GDM1 (cell line): Measurements from ENCODE around the gene KLRC1.
A peak's percentile ranks its signal among the peaks of the same experiment; 100 is the strongest.
"Not testable (repeated sequence)": the region's sequence is repeated elsewhere in the genome, so short reads cannot be mapped to it uniquely, and the experiment has no call there.

ENCODE experiments used
- DNase-seq: peaks from one replicate; lab custom pipeline; 2025; lab: John Stamatoyannopoulos, UW

KLRC1 gene

GRCh38 chr12:10453156-10453555 is at the start of gene KLRC1:
Gene KLRC1, minus strand, starts transcription at chr12:10453377. Its CDS starts 2,221 bp downstream, at chr12:10451156.
- DNase-seq: no peak

- no peak for DNase-seq
These were observed 47.9 kb upstream of the KLRC1 start for GRCh38 chr12:10501030-10501429.

DNA sequence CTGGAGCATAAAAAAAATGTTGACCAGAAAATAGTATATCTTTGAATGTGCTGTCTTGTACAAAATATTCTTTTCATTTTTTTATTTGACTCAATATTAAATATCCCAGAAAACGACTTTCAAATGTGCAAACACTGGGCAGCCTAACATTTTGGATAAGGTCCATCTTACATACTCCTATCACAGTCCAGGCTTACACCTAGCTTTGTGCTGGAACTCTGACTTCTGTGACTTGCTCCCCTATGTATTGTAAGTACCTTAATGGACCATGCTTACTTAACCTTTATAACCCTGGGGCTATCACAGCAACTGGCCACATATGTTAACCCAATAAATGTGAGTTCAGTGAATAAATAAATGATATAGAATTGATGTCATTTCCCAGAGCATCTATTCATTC is 44.9 kb upstream of the KLRC1 start:
- no peak for DNase-seq

GRCh38 chr12:10497602-10498001 is 44.4 kb upstream of the KLRC1 start:
- DNase-seq: no peak

DNA sequence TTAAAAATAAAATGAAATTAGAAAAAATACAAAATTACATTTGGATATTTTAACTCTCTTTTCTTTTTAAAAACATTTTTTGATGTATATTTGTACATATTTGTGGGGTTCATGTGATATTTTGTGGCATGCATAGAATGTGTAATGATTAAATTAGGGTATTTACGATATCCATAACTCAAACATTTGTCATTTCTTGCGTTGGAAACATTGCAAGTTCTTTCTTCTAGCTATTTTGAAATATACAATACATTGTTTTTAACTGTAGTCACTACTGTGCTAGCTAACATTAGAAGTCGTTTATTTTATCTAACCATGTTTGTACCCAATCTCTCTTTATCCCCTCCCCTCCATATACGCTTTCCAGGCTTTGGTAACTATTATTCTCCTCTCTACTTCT is 38.6 kb upstream of the KLRC1 start:
- DNase-seq: no peak

DNA sequence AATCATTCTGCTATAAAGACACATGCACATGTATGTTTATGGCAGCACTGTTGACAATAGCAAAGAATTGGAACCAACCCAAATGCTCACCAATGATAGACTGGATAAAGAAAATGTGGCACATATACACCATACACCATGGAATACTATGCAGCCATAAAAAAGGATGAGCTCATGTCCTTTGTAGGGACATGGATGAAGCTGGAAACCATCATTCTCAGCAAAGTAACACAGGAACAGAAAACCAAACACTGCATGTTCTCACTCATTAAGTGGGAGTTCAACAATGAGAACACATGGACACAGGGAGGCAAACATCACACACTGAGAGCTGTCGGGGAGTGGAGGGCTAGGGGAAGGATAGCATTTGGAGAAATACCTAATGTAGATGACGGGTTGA is 34.2 kb upstream of the KLRC1 start:
- DNase-seq: not testable (repeated sequence)

GRCh38 chr12:10481901-10482300 is 28.7 kb upstream of the KLRC1 start:
- not testable (repeated sequence) for DNase-seq

DNA sequence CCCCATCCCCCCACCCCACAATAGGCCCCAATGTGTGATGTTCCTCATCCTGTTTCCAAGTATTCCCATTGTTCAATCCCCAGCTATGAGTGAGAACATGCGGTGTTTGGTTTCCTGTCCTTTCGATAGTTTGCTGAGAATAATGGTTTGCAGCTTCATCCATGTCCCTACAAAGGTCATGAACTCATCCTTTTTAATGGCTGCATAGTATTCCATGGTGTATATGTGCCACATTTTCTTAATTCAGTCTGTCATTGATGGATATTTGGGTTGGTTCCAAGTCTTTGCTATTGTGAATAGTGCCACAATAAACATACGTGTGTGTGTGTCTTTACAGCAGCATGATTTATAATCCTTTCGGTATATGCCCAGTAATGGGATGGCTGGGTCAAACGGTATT is 19.6 kb upstream of the KLRC1 start:
- DNase-seq: not testable (repeated sequence)

- no peak for DNase-seq
These were observed 16.5 kb upstream of the KLRC1 start for GRCh38 chr12:10469701-10470100.

DNA sequence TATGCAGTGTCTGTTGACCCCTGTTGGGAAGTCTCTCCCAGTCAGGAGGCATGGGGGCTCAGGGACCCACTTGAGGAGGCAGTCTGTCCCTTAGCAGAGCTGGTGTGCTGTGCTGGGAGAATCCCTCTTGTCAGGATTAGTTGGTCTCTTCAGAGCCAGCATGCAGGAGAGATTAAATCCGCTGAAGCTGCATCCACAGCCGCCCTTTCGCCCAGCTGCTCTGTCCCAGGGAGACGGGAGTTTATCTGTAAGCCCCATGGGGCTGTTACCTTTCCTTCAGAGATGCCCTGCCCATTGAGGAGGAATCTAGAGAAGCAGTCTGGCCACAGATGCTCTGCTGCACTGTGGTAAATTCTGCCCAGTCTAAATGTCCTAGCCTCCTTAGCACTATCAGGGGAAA is 13.1 kb upstream of the KLRC1 start:
- no peak for DNase-seq

DNA sequence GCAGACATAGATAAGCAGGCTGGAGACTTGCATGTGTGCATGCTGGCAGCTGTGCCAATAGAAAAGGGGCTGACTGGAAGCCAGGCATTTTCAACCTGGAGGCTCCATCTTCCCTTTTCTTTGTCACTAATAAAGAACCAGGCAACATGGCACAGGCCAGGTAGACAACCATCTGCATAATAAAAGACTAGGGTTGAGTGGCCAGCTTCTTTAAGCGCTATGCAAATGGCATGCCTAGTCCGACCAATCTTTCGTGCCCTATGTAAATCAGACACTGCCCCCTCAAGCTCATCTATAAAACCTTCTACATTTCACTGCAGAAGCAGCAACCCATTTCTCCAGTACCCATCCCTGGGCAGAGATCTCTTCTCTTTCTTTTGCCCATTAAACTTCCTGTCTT is 4.6 kb upstream of the KLRC1 start:
- DNase-seq: no peak

DNA sequence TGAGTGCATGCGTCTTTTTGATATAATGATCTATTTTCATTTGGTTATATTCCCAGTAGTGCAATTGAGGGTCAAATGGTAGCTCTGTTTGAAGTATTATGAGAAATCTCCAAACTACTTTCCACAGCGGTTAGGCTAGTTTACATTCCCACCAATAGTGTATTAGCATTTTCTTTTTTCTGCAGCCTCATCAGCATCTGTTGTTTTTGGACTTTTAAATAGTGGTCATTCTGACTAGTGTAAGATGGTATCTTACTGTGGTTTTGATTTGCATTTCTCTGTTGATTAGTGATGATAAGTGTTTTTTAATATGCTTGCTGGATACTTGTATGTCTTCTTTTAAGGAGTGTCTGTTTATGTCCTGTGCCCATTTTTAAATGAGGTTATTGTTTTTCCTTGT is 3.7 kb upstream of the KLRC1 start:
- no peak for DNase-seq

GRCh38 chr12:10455766-10456165 is 2.6 kb upstream of the KLRC1 start:
- no peak for DNase-seq

- DNase-seq: no peak
These were observed 1.4 kb upstream of the KLRC1 start for GRCh38 chr12:10454531-10454930.

DNA sequence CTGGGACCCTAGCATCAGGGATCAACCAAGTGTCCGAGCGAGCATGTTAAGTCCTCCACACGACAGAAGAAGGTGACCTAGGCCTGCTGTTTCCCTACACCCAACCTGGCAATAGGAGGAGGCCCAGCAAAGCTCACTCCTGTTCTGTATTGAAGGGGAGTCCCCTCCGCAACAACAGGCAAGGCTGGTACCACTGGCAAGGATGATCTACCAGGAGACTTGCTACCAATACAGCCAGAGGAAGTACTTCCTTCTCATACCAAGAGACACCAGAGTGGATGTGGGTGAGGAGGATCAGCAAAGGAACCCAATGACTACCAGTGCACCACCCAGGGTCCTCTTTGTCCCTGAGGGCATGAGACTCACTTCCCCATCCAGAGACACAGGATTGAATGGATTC is 4.9 kb downstream of the KLRC1 start:
- no peak for DNase-seq

- not testable (repeated sequence) for DNase-seq
These were observed 7.1 kb downstream of the KLRC1 start for GRCh38 chr12:10446052-10446451.

GRCh38 chr12:10441144-10441543 is 12.0 kb downstream of the KLRC1 start:
- DNase-seq: not testable (repeated sequence)

DNA sequence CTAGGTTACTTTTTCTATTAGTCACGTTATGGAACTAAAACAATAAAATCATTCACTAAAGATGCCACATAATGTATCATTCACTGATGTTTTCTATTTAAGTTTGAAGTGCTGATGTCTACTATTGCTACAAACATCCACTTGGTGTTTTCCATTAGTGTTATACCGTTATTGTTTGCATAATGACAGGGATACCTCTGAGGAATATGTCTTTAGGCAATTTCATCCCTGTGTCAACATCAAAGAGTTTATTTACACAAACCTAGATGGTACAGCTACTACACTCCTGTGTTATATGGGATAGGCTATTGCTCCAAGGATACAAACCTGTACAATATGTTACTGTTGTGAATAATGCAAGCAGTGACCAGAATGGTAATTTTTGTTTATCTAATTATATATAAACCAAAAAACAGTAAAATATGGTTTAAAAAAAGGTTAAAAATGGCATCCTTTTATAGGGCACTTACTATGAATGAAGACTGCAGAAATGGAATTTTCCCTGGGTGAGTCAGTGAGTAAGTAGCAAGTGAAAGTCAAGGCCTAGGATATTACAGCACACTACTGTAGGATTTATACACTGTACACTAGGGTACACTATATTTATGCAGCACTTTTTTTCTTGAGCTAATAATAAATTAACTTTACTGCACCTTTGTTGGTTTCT is 13.4 kb downstream of the KLRC1 start:
- not testable (repeated sequence) for DNase-seq

GRCh38 chr12:10437601-10438000 is 15.6 kb downstream of the KLRC1 start:
- not testable (repeated sequence) for DNase-seq

DNA sequence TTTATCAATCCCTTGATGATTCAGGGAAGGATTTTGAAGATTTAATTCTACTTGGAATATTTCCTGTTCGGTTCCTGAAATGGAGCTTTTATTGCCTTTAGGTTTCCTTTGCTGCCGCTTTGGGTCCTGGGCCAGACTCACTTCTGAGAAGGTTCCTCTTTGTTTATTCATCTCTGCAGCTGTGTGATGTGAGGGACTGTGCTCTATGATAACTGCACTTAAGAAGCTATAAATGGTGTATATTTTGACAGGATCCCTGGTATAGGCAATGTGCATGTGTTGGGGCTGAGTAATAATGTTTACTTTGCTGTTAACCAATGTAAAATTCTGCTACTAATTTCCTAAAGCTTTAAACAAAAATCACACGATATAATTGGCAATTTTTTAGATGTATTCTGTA is 17.4 kb downstream of the KLRC1 start, which contains the start of gene KLRC2:
KLRC2 (minus strand) TSS at position 195 of the 400 bp plus-strand sequence; CDS start at position 171, 24 bp downstream.
- peak; percentile 0 for DNase-seq

GRCh38 chr12:10430623-10431022 is 22.6 kb downstream of the KLRC1 start:
- not testable (repeated sequence) for DNase-seq

- DNase-seq: not testable (repeated sequence)
These were observed 27.2 kb downstream of the KLRC1 start for GRCh38 chr12:10425938-10426337.

DNA sequence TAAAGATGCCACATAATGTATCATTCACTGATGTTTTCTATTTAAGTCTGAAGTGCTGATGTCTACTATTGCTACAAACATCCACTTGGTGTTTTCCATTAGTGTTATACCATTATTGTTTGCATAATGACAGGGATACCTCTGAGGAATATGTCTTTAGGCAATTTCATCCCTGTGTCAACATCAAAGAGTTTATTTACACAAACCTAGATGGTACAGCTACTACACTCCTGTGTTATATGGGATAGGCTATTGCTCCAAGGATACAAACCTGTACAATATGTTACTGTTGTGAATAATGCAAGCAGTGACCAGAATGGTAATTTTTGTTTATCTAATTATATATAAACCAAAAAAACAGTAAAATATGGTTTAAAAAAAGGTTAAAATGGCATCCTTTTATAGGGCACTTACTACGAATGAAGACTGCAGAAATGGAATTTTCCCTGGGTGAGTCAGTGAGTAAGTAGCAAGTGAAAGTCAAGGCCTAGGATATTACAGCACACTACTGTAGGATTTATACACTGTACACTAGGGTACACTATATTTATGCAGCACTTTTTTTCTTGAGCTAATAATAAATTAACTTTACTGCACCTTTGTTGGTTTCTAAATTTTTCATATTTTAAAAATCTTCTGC is 28.8 kb downstream of the KLRC1 start:
- not testable (repeated sequence) for DNase-seq

- not testable (repeated sequence) for DNase-seq
These were observed 31.0 kb downstream of the KLRC1 start for GRCh38 chr12:10422159-10422558.
